Nephron (organoid): ENCODE results near the gene SATB2.

Source experiments
- H3K27ac Mint-ChIP-seq, 3 experiments: 2 replicates each; pipeline ENCODE4 v1.8.0; 2020; ENCODE audit warnings: mixed read lengths in 3 of 3, mild to moderate bottlenecking in 2 of 3, moderate library complexity in 1 of 3
- H3K27me3 Mint-ChIP-seq: 2 replicates; pipeline ENCODE4 v1.8.0; 2021; ENCODE audit warnings: low read depth, mild to moderate bottlenecking, moderate library complexity, mixed read lengths
- H3K36me3 Mint-ChIP-seq: 2 replicates; pipeline ENCODE4 v1.8.0; 2020; ENCODE audit warnings: low read depth, mixed read lengths
- H3K4me1 Mint-ChIP-seq: 2 replicates; pipeline ENCODE4 v1.8.0; 2020; ENCODE audit warnings: mixed read lengths
- H3K4me3 Mint-ChIP-seq, 3 experiments: 2 replicates each; pipeline ENCODE4 v1.8.0; 2020; ENCODE audit warnings: mild to moderate bottlenecking in 3 of 3, mixed read lengths in 3 of 3, moderate library complexity in 2 of 3
- H3K9me3 Mint-ChIP-seq: 2 replicates; pipeline ENCODE4 v1.8.0; 2020; ENCODE audit warnings: mixed read lengths
- CTCF ChIP-seq, 3 experiments: fragments of 200-600 bp; sonication (generic); IDR thresholded peaks; one replicate each; pipeline ENCODE4 v1.5.0; 2021; ENCODE audit warnings: antibody characterized with exemption in 3 of 3; ENCODE audit not compliant: unreplicated experiment in 3 of 3

The SATB2 gene

GRCh38 chr2:199441759-199442158 lies 16.0 kb downstream of the SATB2 start:
- no peak for TF ChIP-seq CTCF (IDR thresholded peaks at IDR 0.05; ENCODE audit: unreplicated experiment in 3 of 3)
- Mint-ChIP-seq H3K9me3 (no peaks in the 10 kb centered on the region), H3K27me3 (peaks cover 40% of the 10 kb centered on the region), H3K27ac (no peak overlapping the region), H3K36me3 (no peaks in the 10 kb centered on the region), H3K4me1 (no peaks in the 10 kb centered on the region), H3K4me3 (no peak overlapping the region)

GRCh38 chr2:199440118-199440517 lies 17.6 kb downstream of the SATB2 start:
- Mint-ChIP-seq H3K27me3 (peaks cover 30% of the 10 kb centered on the region), H3K9me3 (no peaks in the 10 kb centered on the region), H3K27ac (no peak overlapping the region), H3K36me3 (no peaks in the 10 kb centered on the region), H3K4me1 (no peaks in the 10 kb centered on the region), H3K4me3 (no peak overlapping the region)
- TF ChIP-seq CTCF (IDR thresholded peaks at IDR 0.05; ENCODE audit: unreplicated experiment in 3 of 3): no peak

- no peak overlapping the region for H3K4me3 Mint-ChIP-seq
- H3K4me1 Mint-ChIP-seq: no peaks in the 10 kb centered on the region
- no peaks in the 10 kb centered on the region for H3K9me3 Mint-ChIP-seq
- H3K36me3 Mint-ChIP-seq: no peaks in the 10 kb centered on the region
- no peak for TF ChIP-seq CTCF (IDR thresholded peaks at IDR 0.05; ENCODE audit: unreplicated experiment in 3 of 3)
- H3K27ac Mint-ChIP-seq: no peak overlapping the region
- H3K27me3 Mint-ChIP-seq: peaks cover 24% of the 10 kb centered on the region
Measured at GRCh38 chr2:199439542-199439941, 18.2 kb downstream of the SATB2 start.

- Mint-ChIP-seq H3K36me3 (no peaks in the 10 kb centered on the region), H3K4me3 (no peak overlapping the region), H3K27me3 (peaks cover 20% of the 10 kb centered on the region)
Measured at GRCh38 chr2:199439066-199439465, 18.7 kb downstream of the SATB2 start.

GRCh38 chr2:199434555-199434954 lies 23.2 kb downstream of the SATB2 start:
- Mint-ChIP-seq H3K27ac (no peak overlapping the region), H3K4me3 (no peak overlapping the region), H3K4me1 (no peaks in the 10 kb centered on the region), H3K36me3 (no peaks in the 10 kb centered on the region), H3K9me3 (no peaks in the 10 kb centered on the region), H3K27me3 (peaks cover 24% of the 10 kb centered on the region)
- no peak for TF ChIP-seq CTCF (IDR thresholded peaks at IDR 0.05; ENCODE audit: unreplicated experiment in 3 of 3)

More at GRCh38 chr2:199439066-199439465, 18.7 kb downstream of the SATB2 start:
- Mint-ChIP-seq H3K4me1 (no peaks in the 10 kb centered on the region), H3K27ac (no peak overlapping the region), H3K9me3 (no peaks in the 10 kb centered on the region)
- TF ChIP-seq CTCF (IDR thresholded peaks at IDR 0.05; ENCODE audit: unreplicated experiment in 3 of 3): no peak

GRCh38 chr2:199433204-199433832 lies 24.4 kb downstream of the SATB2 start:
- TF ChIP-seq CTCF (IDR thresholded peaks at IDR 0.05; ENCODE audit: unreplicated experiment in 3 of 3): no peak
- H3K36me3 Mint-ChIP-seq: no peaks in the 10 kb centered on the region
- no peaks in the 10 kb centered on the region for H3K4me1 Mint-ChIP-seq
- no peak overlapping the region for H3K4me3 Mint-ChIP-seq
- no peak overlapping the region for H3K27ac Mint-ChIP-seq
- peaks cover 21% of the 10 kb centered on the region for H3K27me3 Mint-ChIP-seq
- no peaks in the 10 kb centered on the region for H3K9me3 Mint-ChIP-seq
